ENCODE results near the gene PRND.
"Not testable (repeated sequence)": the region's sequence is repeated elsewhere in the genome, so short reads cannot be mapped to it uniquely, and the experiment has no call there.

The PRND gene

DNA sequence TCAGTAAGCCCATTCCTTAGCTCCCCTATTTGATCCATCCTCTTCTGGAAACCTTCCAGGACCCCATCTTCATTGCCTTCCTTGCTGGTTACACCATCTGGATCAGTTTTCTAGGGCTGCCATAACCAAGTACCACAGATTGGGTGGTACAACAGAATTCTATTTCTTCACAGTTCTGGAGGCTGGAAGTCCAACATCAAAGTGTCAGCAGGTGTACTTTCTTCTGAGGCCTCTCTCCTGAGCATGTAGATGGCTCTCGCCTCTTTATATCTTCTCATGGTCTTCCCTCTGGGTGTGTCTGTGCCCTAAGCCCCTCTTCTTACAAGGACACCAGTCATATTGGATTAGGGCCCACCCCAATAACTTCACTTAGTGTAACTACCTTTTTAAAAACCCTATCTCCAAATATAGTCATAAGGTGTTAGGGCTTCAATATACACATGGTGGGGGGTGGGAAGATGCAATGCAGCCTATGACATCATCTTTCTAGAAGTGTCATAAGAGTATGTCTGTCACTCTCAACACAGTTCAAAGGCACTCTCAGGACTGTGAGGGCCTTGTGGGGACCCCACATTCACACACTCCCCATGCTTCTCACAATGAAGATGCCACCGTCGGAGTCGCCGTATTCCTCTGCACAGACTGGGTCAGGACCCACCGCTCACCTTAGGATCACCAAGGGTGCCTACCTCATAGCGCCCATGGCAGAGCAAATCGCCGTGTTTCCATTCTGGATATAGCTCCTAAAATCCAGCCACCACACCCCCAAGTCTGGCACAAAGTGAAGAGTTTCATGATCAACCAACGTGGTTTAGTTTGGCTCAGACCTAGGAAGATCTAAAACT, 12.2 kb upstream of the PRND start:
- DNase-seq = no peak

DNA sequence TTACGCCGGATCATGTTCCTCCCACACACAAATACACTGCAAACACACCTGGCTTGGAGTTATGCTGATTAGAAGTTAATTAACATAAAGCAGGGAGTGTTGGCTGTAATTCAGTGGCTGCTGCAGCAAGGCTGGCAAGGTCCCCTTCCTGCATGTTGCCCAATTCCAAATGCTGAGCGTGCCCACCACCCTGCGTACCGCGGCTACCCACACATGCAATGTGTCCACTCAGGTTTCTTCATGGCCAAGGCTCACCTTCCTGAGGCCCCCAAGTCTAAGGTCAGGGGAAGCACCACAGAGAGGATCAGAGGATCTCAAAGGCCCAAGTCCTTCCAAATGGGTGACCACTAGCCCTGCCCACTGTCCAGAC, 11.6 kb upstream of the PRND start:
- no peak for DNase-seq

DNA sequence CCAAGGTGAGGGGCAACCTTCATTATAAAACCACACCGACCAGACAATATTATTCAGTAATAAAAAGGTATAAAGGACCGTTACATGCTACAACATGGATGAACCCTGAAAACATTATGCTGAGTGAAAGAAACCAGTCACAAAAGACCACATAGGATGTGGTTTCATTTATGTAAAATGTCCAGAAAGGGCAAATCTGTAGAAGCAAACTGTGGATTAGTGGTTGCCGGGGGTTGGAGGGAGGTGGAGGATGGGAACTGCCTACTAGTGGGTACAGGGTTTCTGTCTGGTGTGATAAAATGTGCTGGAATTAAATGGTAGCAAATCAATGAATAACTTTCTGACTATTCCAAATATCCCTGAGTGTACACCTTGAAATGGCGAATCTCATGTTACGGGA, 10.2 kb upstream of the PRND start:
- no peak for DNase-seq

DNA sequence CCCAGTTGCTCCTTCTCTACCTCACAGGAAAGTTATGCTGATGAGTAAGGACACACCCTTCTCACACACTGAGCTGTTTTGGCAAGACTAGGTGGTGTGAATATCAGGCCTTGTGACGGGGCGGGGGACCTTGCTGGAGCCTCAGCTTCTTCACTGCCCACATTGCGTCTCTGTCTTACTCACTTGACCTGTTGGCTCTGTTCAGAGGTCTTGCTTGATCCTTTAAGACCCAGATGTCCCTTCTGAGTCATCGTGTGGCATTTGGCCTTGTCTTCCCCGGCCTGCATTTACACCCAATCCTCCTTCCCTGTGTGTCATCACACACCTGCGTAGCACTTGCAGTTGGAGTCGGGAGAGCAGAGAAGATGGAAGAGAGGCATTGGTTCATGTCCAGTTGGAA, 8.3 kb upstream of the PRND start:
- no peak for DNase-seq

DNA sequence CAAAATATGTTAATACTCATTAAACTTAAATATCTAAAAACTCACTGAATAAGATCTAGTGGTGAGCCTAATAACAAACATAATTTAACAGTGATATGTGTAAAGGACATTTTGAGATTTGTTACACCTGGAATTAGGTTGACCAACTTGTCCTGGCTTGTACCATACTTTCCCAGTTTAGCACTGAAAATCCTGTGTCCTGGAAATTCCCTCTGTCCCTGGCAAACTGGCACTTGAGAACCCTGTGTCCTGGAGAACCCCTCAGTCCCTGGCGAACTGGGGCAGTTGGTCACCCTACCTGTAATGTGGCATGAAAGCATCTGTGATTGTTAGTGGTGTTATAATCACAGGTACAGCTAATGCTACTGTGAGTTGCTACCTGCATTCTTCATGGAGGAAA, 6.9 kb upstream of the PRND start:
- no peak for DNase-seq

DNA sequence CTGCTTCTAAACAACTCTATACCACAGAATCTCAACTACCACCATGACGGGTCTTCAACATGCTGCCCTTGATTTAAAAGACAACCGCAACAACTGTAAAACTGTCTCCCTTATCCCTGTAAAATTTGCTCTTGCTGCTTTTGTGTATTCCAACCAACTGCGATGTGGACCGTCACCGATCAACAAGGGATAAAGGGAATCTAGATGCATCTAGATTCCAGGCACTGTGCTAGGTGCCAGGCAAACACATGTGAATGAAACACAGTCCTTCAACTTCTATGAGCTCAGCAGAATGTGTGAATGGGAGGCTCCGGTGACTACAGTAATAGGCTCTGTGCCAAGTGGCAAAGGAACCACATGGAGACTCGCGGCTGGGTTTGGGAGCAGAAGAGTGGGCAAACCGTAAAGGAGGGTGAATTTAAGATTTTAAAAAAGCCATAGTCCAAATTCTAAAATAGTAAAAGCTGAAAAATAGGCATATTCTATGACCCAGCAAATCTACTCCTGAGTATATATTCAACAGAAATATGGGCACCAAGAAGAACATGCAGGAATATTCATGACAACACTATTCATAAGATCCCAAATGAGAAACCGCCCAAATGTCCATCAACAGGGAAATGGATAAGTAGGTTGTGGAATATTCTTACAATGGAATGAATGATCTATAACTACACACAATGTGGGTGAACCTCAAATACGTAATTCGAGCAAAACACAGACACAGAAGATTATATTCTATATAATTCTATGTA, 3.7 kb upstream of the PRND start:
- DNase-seq = no peak

DNA sequence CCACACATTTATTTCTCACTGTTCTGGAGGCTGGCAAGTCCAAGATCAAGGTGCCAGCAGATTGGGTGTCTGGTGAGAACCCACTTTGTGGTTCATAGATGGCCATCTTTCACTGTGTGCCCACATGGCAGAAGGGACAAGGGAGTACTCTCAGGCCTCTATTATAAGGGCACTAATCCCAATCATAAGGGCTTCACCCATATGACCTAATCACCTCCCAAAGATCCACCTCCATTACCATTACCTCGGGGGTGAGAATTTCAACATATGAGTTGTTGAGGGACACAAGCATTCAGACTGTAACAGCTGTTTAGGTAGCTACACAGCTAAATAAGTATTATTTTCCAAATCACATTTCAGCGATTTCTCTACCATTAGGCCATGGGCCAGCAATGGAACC, 2.5 kb upstream of the PRND start:
- DNase-seq = no peak

DNA sequence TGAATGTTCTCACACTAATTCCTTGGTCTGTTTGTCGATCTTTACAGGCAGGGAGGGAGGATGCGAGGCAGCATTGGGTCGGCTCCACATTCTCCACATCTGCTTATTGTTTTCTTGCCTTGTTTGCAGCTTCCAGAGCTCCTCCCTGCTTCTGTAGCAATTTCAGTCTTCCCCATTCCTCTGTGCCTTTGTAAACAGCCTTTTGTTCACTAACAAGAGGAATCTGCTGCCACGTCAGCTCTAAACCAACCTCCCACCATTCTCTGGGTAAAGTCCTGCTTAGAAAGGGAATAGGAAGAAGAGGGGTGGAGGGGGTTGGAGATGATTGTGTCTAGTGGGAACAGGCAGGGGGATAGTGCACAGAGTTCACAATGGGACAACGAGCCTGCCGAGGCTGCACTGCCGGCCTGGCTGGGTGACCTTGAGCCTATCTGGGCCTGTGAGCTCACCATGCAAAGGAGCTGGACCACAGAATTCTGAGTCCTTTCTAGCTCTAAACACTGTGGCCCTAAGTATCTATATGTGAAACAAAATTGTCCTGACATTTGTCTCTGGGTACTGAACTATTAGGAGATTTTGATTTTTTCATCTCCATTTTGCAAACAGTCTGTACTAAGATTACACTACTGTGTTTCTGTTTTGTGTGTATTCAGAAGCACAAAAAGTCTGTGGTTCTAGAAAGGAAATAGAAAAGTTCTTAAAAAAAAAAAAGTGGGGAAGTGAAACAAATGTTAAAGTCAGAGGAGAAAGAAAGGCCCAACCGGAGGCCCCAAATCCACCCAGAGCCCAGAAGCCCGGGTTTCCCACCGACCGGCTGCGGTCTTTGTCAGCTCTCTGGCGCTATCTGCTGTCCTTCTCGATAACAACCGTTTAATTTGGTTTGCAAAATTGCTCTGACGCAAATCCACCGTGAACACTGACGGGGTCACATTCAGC, 1.4 kb upstream of the PRND start:
- peak; percentile 71 for DNase-seq

DNA sequence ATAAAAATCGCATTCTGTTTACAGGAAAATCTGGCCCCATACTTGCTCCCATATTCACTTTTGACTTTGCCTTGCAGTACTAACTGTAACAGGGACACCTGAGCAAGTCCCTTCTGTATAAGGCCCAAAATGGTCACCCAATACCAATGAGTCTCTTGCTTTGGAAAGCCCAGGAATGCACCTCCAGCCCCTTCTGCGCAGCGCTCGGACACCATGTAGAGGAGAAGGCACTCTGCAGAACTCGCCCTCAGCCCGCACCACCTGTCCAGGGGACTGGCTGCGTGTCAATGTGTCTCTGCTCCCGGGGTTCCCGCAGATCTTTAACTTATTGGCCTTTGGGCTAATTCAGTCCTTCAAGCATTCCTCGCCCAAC, 746 bp upstream of the PRND start:
- DNase-seq = no peak

DNA sequence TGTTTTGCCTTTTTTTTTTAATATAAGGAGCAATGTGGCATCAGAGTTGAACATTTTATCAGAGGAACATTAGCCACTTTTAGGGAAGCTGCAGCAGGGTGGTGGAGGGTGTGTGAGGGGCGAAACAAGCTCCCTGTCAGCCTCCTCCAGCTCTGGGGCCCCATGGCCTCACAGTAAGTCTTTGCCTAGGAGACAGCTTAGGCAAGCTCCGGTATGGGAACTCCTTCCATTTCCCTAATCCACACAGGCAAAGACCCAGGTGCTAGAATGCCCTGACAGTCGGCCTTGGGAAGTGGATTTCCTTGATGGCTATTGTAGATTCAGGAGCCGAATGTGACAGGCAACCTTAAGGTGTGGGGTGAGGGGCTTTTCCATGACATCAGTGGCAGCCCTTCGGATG, 862 bp downstream of the PRND start:
- no peak for DNase-seq

DNA sequence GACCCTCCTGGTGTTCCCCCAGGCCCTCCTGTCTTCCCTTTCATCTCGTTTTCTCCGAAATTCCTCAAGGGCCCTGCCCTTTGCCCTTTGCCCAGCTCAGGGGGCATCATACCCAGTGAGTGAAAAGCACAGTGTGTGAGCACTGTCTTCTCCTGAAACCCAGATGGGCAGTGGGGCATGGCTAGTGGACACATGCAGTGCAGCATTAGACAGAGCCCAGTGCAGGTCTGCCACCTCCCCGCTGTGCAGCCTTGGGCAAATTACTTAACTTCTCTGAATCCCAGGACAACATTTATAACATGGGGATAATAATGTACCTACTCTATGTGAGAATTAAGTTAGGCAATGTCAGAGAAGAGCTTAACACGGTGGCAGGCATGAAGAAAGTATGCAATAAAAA, 1.3 kb downstream of the PRND start:
- no peak for DNase-seq

DNA sequence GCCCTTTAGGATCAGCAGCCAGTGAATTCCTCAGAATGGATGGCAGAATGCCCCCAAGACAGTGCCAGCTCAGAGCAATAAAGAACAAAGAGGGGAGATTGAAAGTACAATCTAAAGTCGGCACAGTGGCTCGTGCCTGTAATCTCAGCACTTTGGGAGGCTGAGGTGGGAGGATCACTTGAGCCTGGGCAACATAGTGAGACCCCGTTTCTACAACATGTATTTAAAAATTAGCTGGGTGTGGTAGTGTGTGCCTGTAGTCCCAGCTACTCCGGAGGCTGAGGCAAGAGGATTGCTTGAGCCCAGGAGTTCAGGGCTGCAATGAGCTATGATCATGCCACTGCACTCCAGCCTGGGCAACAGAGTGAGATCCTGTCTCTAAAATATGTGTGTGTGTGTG, 1.8 kb downstream of the PRND start:
- DNase-seq = not testable (repeated sequence)

DNA sequence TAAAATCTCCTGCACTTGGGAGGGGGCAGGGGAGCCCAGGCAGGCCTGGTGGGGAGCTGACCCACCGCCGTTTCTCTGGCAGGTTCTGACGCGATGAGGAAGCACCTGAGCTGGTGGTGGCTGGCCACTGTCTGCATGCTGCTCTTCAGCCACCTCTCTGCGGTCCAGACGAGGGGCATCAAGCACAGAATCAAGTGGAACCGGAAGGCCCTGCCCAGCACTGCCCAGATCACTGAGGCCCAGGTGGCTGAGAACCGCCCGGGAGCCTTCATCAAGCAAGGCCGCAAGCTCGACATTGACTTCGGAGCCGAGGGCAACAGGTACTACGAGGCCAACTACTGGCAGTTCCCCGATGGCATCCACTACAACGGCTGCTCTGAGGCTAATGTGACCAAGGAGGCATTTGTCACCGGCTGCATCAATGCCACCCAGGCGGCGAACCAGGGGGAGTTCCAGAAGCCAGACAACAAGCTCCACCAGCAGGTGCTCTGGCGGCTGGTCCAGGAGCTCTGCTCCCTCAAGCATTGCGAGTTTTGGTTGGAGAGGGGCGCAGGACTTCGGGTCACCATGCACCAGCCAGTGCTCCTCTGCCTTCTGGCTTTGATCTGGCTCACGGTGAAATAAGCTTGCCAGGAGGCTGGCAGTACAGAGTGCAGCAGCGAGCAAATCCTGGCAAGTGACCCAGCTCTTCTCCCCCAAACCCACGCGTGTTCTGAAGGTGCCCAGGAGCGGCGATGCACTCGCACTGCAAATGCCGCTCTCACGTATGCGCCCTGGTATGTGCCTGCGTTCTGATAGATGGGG, 3.0 kb downstream of the PRND start:
- no peak for DNase-seq

DNA sequence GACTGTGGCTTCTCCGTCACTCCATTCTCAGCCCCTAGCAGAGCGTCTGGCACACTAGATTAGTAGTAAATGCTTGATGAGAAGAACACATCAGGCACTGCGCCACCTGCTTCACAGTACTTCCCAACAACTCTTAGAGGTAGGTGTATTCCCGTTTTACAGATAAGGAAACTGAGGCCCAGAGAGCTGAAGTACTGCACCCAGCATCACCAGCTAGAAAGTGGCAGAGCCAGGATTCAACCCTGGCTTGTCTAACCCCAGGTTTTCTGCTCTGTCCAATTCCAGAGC, 3.5 kb downstream of the PRND start:
- no peak for DNase-seq

DNA sequence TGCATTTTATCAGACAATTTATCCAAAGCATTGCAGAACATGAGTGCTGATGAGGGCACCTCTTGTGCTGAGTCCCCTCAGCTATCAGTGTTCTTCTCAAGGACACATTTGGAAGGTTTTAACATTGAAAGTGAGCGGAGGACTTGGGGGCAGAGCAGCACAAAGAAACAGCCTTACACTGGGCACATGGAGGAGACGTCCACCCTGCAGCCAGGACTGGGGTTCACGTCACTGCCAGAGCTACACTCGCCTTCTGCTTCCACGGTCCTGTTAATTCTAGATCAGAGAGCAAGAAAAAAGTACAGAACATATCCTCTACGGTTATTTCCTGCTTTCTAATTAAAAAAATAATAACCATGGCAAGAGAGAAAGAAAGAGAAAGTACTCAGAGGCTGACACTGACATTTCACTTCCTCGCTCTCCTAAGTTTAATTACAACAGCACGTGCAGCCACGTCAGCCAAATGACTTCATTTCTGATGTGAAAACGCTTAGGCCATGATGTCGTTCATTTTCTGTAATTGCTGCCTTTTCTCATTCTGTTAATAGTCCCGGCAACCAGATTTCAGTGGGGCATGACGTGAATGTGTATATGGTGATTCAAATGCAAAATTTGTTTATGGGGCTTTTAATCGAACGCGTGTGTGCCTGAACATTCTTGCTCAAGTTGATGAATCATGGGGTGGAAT, 5.1 kb downstream of the PRND start:
- DNase-seq = peak; percentile 59

DNA sequence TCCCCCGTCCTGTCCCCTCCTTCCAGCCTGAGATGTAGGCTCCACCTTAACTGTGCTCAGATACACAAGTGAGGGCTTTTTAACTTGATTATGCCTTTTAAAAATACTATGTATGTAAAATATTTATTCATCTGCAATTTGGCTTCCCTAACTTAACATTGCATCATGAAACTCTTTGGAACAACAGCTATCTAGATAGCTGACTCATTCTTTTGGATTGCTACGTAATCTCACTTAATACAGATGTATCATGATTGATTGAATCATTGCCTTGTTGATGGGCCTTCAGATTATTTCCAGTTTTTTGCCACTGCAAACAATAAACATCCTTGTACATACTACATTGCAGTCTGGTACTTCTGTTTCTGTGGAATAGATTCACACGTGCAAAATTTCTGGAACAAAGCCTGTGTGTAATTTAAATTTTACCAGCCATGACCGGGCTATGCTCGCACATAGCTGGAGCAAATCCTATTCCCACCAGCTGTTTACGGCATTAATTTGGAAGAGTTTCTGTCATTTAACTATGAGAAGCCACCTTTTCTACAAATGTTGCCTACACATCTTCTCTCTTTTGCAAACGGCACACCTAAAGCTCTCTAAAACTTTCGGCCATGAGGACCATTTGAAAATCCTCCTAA, 6.5 kb downstream of the PRND start:
- DNase-seq = no peak

DNA sequence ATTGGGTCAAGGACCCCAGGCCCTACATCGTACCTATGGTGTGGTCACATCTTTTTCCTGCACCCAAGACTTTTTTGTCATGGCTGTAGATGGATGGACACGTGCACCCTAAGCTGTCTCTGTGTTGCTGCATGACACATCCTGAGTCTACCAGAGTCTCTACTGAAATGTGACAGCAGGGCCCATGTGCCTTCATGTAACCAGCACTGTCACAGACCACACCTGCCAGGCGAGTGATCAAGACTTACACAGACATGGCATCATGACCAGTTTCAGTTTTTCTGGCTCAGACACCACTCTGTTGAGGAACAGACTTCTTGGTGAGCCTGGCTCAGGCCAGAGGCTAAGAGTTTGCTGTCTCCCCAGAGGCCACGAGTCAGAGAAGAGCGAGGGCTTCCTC, 7.6 kb downstream of the PRND start:
- DNase-seq = no peak

DNA sequence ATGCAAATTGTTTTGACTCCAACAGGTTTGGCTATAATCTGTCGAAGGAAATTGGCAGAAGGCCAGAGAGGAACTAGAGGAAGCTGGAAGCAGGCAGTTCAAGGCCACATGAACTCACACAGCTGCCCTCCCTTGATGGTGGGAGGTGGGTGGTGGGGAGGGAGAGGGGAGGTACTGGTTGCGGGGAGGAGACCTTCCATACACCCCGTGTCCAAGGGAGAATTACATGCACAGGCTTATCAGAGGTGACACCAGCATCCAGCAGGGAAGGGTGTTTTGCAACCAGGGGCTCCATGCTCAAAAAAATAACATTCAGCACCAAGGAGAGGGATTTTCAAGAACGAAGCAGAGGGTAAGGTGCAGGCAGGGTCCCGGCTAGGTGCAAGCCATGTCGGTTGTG, 9.1 kb downstream of the PRND start:
- DNase-seq = no peak

DNA sequence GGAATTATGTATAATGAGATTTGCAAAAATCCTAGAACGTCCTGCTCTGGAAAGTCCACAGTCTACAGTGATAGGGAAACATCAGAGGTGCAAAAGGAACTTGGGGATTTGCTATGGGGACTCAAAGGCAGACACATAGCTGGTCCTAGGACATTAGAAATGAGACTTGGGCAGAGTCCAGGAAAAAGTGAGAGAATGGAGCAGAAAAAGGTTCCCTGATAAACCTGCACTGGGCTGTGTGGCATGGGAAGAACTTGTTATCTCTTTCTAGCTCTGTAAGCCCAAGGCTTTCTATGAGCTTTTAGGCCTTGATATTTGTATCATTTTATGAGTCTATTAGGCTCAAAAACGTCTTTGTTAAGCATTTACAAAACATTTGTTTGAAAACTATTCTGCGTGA, 15.2 kb downstream of the PRND start:
- no peak for DNase-seq

DNA sequence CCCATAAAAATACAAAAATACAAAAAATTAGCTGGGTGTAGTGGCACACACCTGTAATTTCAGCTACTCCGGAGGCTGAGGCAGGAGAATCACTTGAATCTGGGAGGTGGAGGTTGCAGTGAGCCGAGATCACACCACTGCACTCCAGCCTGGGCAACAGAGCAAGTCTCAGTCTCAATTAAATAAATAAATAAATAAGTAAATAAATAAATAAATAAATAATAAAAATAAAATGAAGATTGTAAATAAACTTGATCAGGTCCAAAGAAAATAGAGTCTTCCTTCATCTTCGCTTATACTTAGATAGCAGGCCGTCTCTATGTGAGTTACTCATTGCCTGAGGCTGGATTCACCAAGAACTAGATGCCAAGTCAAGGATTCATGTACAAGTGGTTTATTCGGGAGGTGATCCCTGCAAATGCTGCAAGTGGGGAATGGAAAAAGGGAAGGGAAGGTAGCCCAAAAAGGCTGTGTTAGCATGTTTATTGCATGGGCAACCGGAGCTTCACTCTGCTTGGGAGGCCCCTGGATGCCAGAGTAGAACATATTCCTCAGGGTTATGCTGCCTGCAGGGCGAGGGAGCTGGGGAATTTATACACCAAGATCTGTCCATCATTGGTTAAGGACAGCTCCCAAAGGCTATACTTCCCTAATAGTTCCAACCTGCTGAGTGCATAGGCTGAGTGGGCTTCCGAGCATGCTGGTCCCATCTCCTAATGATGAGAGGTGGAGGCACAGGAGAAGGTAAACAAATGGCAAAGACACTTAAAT, 16.3 kb downstream of the PRND start:
- DNase-seq = no peak

Data from central memory CD4-positive, alpha-beta T cell (primary cell).